Mesenteric fat pad (tissue), 1 donor: ENCODE data around the gene EIF6. TPM values are rescaled to one million over a fixed set of nuclear protein-coding genes. Genes with fewer than 3 reads are reported as not detected.

Source experiments
- total RNA-seq: library from RNA; stranded (reverse); fragmentation: NEBNext Ultra II Directional; extraction: Animal tissue kit (Norgen Biotek cat#: 25700); gene quantifications from one replicate; pipeline ENCODE4 v1.2.1, GENCODE V29; 2021
- donor health status: DM: yes; HTN: yes; CAD: no.

The EIF6 gene
- total RNA-seq, 1 donor from 2014 or later, result 93.1 TPM

Other genes starting within 250 kb of the EIF6 start
- gene TRPC4AP, start 192.0 kb downstream of the EIF6 start, total RNA-seq, result 85.2 TPM
- 58.6 TPM for gene EDEM2, start 137.4 kb downstream of the EIF6 start, total RNA-seq
- 103 TPM for gene PROCR, start 112.7 kb downstream of the EIF6 start, total RNA-seq
- 0.35 TPM for gene MMP24, start 58.1 kb downstream of the EIF6 start, total RNA-seq
- 87.6 TPM for gene MMP24OS, start 6.7 kb downstream of the EIF6 start, total RNA-seq
- gene FAM83C, start 7.7 kb upstream of the EIF6 start, total RNA-seq, result not detected
- 37.7 TPM for gene UQCC1, start 127.2 kb upstream of the EIF6 start, total RNA-seq
- 2.7 TPM for gene GDF5, start 153.5 kb upstream of the EIF6 start, total RNA-seq
- 19.3 TPM for gene CEP250, start 170.8 kb upstream of the EIF6 start, total RNA-seq
- not detected for gene C20orf173, start 244.9 kb upstream of the EIF6 start, total RNA-seq